Hepatocyte (in vitro differentiated cells): Measurements from ENCODE around the gene GHRL. TPM values are rescaled to one million over a fixed set of nuclear protein-coding genes. Genes with fewer than 3 reads are reported as not detected.
A peak's percentile ranks its signal among the peaks of the same experiment; 100 is the strongest.

Experiments
- DNase-seq: peaks from one replicate; pipeline ENCODE4 v3.0.0-alpha.2; 2016; ENCODE audit warnings: low spot score
- H2AFZ ChIP-seq: fragments of 200-600 bp; sonication (generic); 2 replicates; pipeline ENCODE4 v1.6.0; 2016; ENCODE audit warnings: antibody characterized with exemption, mild to moderate bottlenecking
- H3K27ac ChIP-seq: fragments of 200-600 bp; sonication (generic); 2 replicates; pipeline ENCODE4 v1.5.1; 2016; ENCODE audit warnings: mild to moderate bottlenecking
- H3K27me3 ChIP-seq: fragments of 200-600 bp; sonication (generic); 2 replicates; pipeline ENCODE4 v1.6.1; 2016
- H3K36me3 ChIP-seq: fragments of 200-600 bp; sonication (generic); replicated peaks from 2 replicates; pipeline ENCODE4 v1.5.1; 2016; ENCODE audit warnings: low read depth; ENCODE audit not compliant: insufficient read depth
- H3K4me1 ChIP-seq: fragments of 200-600 bp; sonication (generic); 2 replicates; pipeline ENCODE4 v1.5.1; 2016; ENCODE audit warnings: mild to moderate bottlenecking, moderate library complexity; ENCODE audit not compliant: insufficient read depth
- H3K4me2 ChIP-seq: fragments of 200-600 bp; sonication (generic); 2 replicates; pipeline ENCODE4 v1.6.0; 2016
- H3K4me3 ChIP-seq: fragments of 200-600 bp; sonication (generic); 2 replicates; pipeline ENCODE4 v1.5.1; 2016; ENCODE audit warnings: mild to moderate bottlenecking
- H3K79me2 ChIP-seq: fragments of 200-600 bp; sonication (generic); 2 replicates; pipeline ENCODE4 v1.6.0; 2017; ENCODE audit warnings: mild to moderate bottlenecking
- H3K9me2 ChIP-seq: fragments of 200-600 bp; sonication (generic); replicated peaks from 2 replicates; pipeline ENCODE4 v1.6.0; 2017; ENCODE audit warnings: mild to moderate bottlenecking; ENCODE audit not compliant: insufficient read depth
- H3K9me3 ChIP-seq: fragments of 200-600 bp; sonication (generic); 2 replicates; pipeline ENCODE4 v1.5.1; 2016; ENCODE audit warnings: low read depth, mild to moderate bottlenecking
- H4K20me1 ChIP-seq: fragments of 200-600 bp; sonication (generic); 2 replicates; pipeline ENCODE4 v1.6.0; 2016; ENCODE audit warnings: mild to moderate bottlenecking; ENCODE audit not compliant: insufficient read depth, poor library complexity, severe bottlenecking
- CTCF ChIP-seq: fragments of 200-600 bp; sonication (generic); IDR thresholded peaks from 2 replicates; pipeline ENCODE4 v1.5.1; 2016; ENCODE audit warnings: antibody characterized with exemption, mild to moderate bottlenecking; ENCODE audit not compliant: poor library complexity
- EZH2 ChIP-seq: fragments of 200-600 bp; sonication (generic); IDR thresholded peaks from 2 replicates; pipeline ENCODE4 v1.6.1; 2016; ENCODE audit warnings: antibody characterized with exemption, mild to moderate bottlenecking, borderline replicate concordance
- EZH2phosphoT487 ChIP-seq: fragments of 200-600 bp; sonication (generic); IDR thresholded peaks from one replicate; pipeline ENCODE4 v1.6.1; 2018; ENCODE audit warnings: antibody characterized with exemption, mild to moderate bottlenecking, low read depth, moderate library complexity; ENCODE audit not compliant: unreplicated experiment, severe bottlenecking
- WGBS: methylation state at CpG from one replicate; pipeline ENCODE4 v1.1.6; 2016; ENCODE audit warnings: low lambda C conversion rate; ENCODE audit errors: missing lambda C conversion rate; 5-methylcytosine and 5-hydroxymethylcytosine counted together
- polyA plus RNA-seq: library from polyadenylated mRNA; unstranded; fragments of >200 nt; fragmentation: Nextera tagmentation; extraction: Ambion mirVana; gene quantifications from 2 replicates; pipeline ENCODE4 v1.2.1, GENCODE V29; 2016
- total RNA-seq: library from RNA; depleted of rRNA; stranded (reverse); fragments of >200 nt; gene quantifications from 2 replicates; pipeline ENCODE4 v1.2.3, GENCODE V29; 2014

Gene GHRL
- total and polyA plus RNA-seq, 2 experiments from 2014 or later = 11.3 to 12.4 TPM

GRCh38 chr3:10339376-10339955 is 46.7 kb upstream of the GHRL start:
- no peak overlapping the region for H3K4me2 ChIP-seq
- H3K9me3 ChIP-seq = no peaks in the 10 kb centered on the region
- H4K20me1 ChIP-seq = no peaks in the 10 kb centered on the region
- H3K36me3 ChIP-seq = no peaks in the 10 kb centered on the region
- H3K27ac ChIP-seq = peak overlapping the region; percentile 31
- H3K4me3 ChIP-seq = no peak overlapping the region
- H3K79me2 ChIP-seq = no peaks in the 10 kb centered on the region
- H2AFZ ChIP-seq = no peak overlapping the region
- DNase-seq = no peak
- no peaks in the 10 kb centered on the region for H3K27me3 ChIP-seq
- 85% methylated on average over 8 of the region's 8 CpGs for WGBS
- H3K9me2 ChIP-seq = no peaks in the 10 kb centered on the region
- TF ChIP-seq EZH2 (no peak), EZH2phosphoT487 (no peak), CTCF (no peak)
- peaks cover 6% of the 10 kb centered on the region for H3K4me1 ChIP-seq

- H3K27ac ChIP-seq = peak overlapping the region; percentile 31
- no peaks in the 10 kb centered on the region for H4K20me1 ChIP-seq
- no peak for DNase-seq
- TF ChIP-seq EZH2phosphoT487 (no peak), CTCF (no peak), EZH2 (no peak)
- no peak overlapping the region for H2AFZ ChIP-seq
- no peaks in the 10 kb centered on the region for H3K9me3 ChIP-seq
- no peaks in the 10 kb centered on the region for H3K27me3 ChIP-seq
- H3K4me3 ChIP-seq = no peak overlapping the region
- H3K4me2 ChIP-seq = no peak overlapping the region
- whole genome bisulfite sequencing = 69% methylated on average over 12 of the region's 12 CpGs
- H3K36me3 ChIP-seq = no peaks in the 10 kb centered on the region
- no peaks in the 10 kb centered on the region for H3K79me2 ChIP-seq
- H3K9me2 ChIP-seq = no peaks in the 10 kb centered on the region
- peaks cover 6% of the 10 kb centered on the region for H3K4me1 ChIP-seq
Observed at GRCh38 chr3:10338591-10339353, 46.0 kb upstream of the GHRL start.

GRCh38 chr3:10338164-10338470 is 45.4 kb upstream of the GHRL start:
- no peak overlapping the region for H3K4me2 ChIP-seq
- TF ChIP-seq EZH2 (no peak), CTCF (no peak), EZH2phosphoT487 (no peak)
- H4K20me1 ChIP-seq = no peaks in the 10 kb centered on the region
- no peak overlapping the region for H3K4me3 ChIP-seq
- H3K9me3 ChIP-seq = no peaks in the 10 kb centered on the region
- H3K27me3 ChIP-seq = no peaks in the 10 kb centered on the region
- H3K4me1 ChIP-seq = peaks cover 6% of the 10 kb centered on the region
- no peaks in the 10 kb centered on the region for H3K36me3 ChIP-seq
- no peaks in the 10 kb centered on the region for H3K79me2 ChIP-seq
- WGBS = 92% methylated on average over 15 of the region's 16 CpGs
- DNase-seq = no peak
- no peaks in the 10 kb centered on the region for H3K9me2 ChIP-seq
- no peak overlapping the region for H2AFZ ChIP-seq
- no peak overlapping the region for H3K27ac ChIP-seq
